ENCODE results near the gene IFNA1. TPM values are rescaled to one million over a fixed set of nuclear protein-coding genes. Genes with fewer than 3 reads are reported as not detected.

The IFNA1 gene
- total RNA-seq, 1 donor from 2014 or later = not detected

DNA sequence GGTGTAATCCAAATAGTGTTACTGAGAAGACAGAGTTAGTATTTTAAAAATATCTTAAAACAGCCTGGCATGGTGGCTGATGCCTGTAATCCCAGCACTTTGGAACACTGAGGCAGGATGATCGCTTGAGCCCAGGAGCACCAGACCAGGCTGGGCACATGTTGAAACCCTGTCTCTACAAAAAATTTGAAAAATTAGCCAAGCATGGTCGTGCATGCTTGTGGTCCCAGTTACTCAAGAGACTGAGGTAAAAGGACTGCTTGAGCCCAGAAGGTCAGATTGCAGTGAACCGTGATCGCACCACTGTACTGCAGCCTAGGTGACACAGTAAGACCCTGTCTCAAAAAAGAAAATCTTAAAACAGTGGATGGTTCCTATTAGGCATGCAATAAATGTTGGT, 12.4 kb downstream of the IFNA1 start:
- TF ChIP-seq, protein P1, sequence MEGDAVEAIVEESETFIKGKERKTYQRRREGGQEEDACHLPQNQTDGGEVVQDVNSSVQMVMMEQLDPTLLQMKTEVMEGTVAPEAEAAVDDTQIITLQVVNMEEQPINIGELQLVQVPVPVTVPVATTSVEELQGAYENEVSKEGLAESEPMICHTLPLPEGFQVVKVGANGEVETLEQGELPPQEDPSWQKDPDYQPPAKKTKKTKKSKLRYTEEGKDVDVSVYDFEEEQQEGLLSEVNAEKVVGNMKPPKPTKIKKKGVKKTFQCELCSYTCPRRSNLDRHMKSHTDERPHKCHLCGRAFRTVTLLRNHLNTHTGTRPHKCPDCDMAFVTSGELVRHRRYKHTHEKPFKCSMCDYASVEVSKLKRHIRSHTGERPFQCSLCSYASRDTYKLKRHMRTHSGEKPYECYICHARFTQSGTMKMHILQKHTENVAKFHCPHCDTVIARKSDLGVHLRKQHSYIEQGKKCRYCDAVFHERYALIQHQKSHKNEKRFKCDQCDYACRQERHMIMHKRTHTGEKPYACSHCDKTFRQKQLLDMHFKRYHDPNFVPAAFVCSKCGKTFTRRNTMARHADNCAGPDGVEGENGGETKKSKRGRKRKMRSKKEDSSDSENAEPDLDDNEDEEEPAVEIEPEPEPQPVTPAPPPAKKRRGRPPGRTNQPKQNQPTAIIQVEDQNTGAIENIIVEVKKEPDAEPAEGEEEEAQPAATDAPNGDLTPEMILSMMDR (IDR thresholded peaks at IDR 0.05; ENCODE audit: insufficient read depth, low read length, severe bottlenecking) = no peak
- FAIRE-seq = no peak
- no peak for DNase-seq (ENCODE audit: low read depth)
- no peaks in the 10 kb centered on the region for H3K27me3 ChIP-seq (ENCODE audit: control insufficient read depth, insufficient read depth, low read length)
- H3K4me3 ChIP-seq (ENCODE audit: low read depth, low read length) = no peak overlapping the region
- no peaks in the 10 kb centered on the region for H3K36me3 ChIP-seq (ENCODE audit: control insufficient read depth, insufficient read depth, low read length)

DNA sequence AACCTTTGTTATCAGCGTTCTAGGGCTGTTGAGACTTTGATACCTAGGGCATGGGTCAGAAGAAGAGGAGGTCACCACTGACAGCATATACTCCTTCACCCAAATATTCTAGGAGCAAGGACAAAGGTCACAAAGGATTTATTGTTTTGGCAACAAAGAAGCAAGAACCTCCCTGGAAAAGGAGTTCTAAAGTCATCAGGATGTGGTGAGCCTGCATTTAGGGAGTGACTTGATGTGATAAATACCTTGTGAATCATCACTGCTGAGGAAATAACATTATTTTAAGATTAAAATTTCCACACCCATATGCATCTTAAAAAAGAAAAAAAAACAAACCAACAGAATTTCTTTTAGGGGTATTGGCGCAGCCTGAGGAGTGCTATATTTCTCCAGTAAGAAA, 13.9 kb downstream of the IFNA1 start:
- Histone ChIP-seq H3K36me3 (ENCODE audit: control insufficient read depth, insufficient read depth, low read length) (no peaks in the 10 kb centered on the region), H3K27me3 (ENCODE audit: control insufficient read depth, insufficient read depth, low read length) (no peaks in the 10 kb centered on the region), H3K4me3 (ENCODE audit: low read depth, low read length) (no peak overlapping the region)
- peak; percentile 58 for DNase-seq (ENCODE audit: low read depth)
- no peak for FAIRE-seq
- TF ChIP-seq, protein P1 (IDR thresholded peaks at IDR 0.05; ENCODE audit: insufficient read depth, low read length, severe bottlenecking) = no peak

DNA sequence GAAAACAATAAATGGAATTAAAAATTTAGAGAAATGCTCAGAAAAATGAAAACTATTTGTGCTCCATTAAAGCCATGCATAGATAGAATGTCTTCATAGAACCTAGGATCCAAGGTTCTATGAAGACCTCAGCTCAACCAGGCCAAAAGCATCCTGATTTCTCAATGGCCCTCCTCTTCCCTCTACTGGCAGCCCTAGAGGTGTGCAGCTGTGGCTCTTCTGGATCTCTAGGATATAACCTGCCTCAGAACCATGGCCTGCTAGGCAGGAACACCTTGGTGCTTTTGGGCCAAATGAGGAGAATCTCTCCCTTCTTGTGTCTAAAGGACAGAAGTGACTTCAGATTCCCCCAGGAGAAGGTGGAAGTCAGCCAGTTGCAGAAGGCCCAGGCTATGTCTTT, 15.1 kb downstream of the IFNA1 start:
- DNase-seq (ENCODE audit: low read depth) = no peak
- no peak for FAIRE-seq

DNA sequence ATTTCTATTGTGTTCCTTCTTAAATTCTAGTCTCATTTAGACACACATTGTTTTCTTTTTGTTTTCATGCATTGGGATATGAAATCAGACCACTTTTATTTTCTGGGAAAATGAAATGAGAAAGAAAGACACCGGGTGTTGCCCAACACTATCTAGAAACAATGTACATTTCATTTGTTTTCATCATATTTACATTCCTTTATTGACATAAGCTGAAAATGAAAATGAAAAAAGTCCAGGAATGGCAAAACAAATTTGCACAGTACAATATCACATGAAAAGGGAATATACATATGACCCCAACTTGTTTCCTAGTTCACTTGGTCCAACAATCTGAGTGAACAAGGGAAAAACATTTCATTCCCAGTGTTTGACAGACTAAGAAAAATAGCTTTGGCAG, 21.1 kb downstream of the IFNA1 start:
- no peak for DNase-seq (ENCODE audit: low read depth)

More for the DNA sequence above, 15.1 kb downstream of the IFNA1 start:
- TF ChIP-seq, protein P1 (IDR thresholded peaks at IDR 0.05; ENCODE audit: insufficient read depth, low read length, severe bottlenecking) = peak; percentile 64
- no peaks in the 10 kb centered on the region for H3K27me3 ChIP-seq (ENCODE audit: control insufficient read depth, insufficient read depth, low read length)
- H3K36me3 ChIP-seq (ENCODE audit: control insufficient read depth, insufficient read depth, low read length) = no peaks in the 10 kb centered on the region
- H3K4me3 ChIP-seq (ENCODE audit: low read depth, low read length) = no peak overlapping the region

DNA sequence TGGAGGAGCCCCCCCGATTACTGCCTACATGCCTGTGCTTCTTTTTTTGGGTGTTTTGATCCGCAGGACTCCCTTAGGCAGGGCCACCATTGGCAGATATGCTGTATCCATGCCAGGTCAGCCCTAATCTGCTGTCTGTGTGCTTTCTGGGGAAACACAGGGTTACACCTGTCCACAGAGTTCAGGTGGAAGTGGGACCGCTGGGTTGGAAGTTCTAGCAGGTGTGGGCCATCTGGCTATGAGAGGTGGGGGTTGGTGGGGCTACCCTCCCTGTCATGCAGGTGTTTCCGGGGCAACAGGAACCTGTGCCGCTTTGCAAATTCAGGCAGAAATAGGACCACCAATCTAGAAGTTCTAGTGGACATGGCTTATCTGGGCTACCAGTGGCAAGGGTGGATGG, 24.9 kb downstream of the IFNA1 start:
- no peaks in the 10 kb centered on the region for H3K27me3 ChIP-seq (ENCODE audit: control insufficient read depth, insufficient read depth, low read length)
- H3K4me3 ChIP-seq (ENCODE audit: low read depth, low read length) = no peak overlapping the region
- no peak for DNase-seq (ENCODE audit: low read depth)
- TF ChIP-seq, protein P1 (IDR thresholded peaks at IDR 0.05; ENCODE audit: insufficient read depth, low read length, severe bottlenecking) = no peak
- H3K36me3 ChIP-seq (ENCODE audit: control insufficient read depth, insufficient read depth, low read length) = peaks cover 3% of the 10 kb centered on the region
- FAIRE-seq = no peak

More for the DNA sequence above, 21.1 kb downstream of the IFNA1 start:
- TF ChIP-seq, protein P1 (IDR thresholded peaks at IDR 0.05; ENCODE audit: insufficient read depth, low read length, severe bottlenecking) = no peak
- H3K36me3 ChIP-seq (ENCODE audit: control insufficient read depth, insufficient read depth, low read length) = no peaks in the 10 kb centered on the region
- H3K27me3 ChIP-seq (ENCODE audit: control insufficient read depth, insufficient read depth, low read length) = no peaks in the 10 kb centered on the region
- no peak for FAIRE-seq
- H3K4me3 ChIP-seq (ENCODE audit: low read depth, low read length) = no peak overlapping the region

DNA sequence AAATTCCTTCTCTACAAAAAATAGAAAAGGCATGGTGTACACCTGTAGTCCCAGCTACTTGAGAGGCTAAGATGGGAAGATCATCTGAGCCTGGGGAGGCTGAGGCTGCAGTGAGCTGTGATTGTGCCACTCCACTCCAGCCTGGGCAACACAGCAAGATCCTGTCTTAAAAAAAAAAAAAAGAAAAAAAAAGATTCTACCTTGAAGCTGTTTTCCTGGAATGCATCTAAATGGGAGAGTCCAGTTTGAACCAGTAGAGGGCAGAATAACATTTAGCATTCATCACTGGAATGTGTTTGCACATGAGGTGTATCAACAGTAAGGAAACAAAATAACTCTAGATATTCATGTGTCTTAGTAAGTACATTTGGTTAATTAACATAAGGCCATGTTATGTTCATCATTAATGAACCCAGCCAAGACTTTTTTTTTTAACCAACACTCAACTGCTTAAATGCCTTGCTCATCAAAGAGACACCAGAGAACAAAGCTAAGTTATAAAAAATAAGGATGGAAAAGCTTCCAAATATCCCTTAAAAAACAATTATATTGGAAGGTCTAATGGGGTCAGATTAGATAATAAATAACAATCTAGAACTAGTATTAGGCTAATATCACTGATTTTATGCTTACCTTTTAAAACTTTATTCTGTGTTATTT, 25.8 kb downstream of the IFNA1 start:
- H3K4me3 ChIP-seq (ENCODE audit: low read depth, low read length) = no peak overlapping the region
- no peaks in the 10 kb centered on the region for H3K27me3 ChIP-seq (ENCODE audit: control insufficient read depth, insufficient read depth, low read length)
- TF ChIP-seq, protein P1 (IDR thresholded peaks at IDR 0.05; ENCODE audit: insufficient read depth, low read length, severe bottlenecking) = peak; percentile 50
- DNase-seq (ENCODE audit: low read depth) (peak; percentile 60), FAIRE-seq (no peak)
- peaks cover 3% of the 10 kb centered on the region for H3K36me3 ChIP-seq (ENCODE audit: control insufficient read depth, insufficient read depth, low read length)

All from bronchial epithelial cell (primary cell).